ENCODE measurements around the gene TXLNG.

TXLNG gene

GRCh38 chrX:16856744-16857143, 70.5 kb downstream of the TXLNG start:
- H3K27ac ChIP-seq (ENCODE audit: extremely low read depth, low read depth, low read length) = no peak overlapping the region
- H3K36me3 ChIP-seq (ENCODE audit: control insufficient read depth in 2 of 2, insufficient read depth in 1 of 2, low read length in 2 of 2) = peaks cover 92 to 97% of the 10 kb centered on the region in 2 experiments
- TF ChIP-seq ZNF146 (tag by site-specific recombination; IDR thresholded peaks at IDR 0.05) (peak; percentile 96), ZNF10 (tag by site-specific recombination; IDR thresholded peaks at IDR 0.05) (no peak)
- H3K4me1 ChIP-seq (ENCODE audit: control insufficient read depth, insufficient read depth, low read length) = no peaks in the 10 kb centered on the region
- H3K4me3 ChIP-seq (ENCODE audit: low read depth, low read length) = no peak overlapping the region
- POLR2A ChIA-PET = interaction anchor here (0.6 to 1.6 kb wide), 5 partner anchors 9 to 50 kb away, joined by 3 to 8 read pairs (median 4); no protein-coding TSS in a partner anchor
- H3K9me3 ChIP-seq (ENCODE audit: control insufficient read depth, insufficient read depth, low read depth, low read length) = no peaks in the 10 kb centered on the region
- CTCF ChIA-PET = interaction anchor here (0.9 to 2.0 kb wide), 3 partner anchors 18 to 190 kb away, joined by 4 to 10 read pairs (median 4); no protein-coding TSS in a partner anchor

- H3K4me1 ChIP-seq (ENCODE audit: control insufficient read depth, insufficient read depth, low read length) = peaks cover 8% of the 10 kb centered on the region
- H3K9me3 ChIP-seq (ENCODE audit: control insufficient read depth, insufficient read depth, low read depth, low read length) = no peaks in the 10 kb centered on the region
- POLR2A ChIA-PET = interaction anchor here (0.6 to 0.7 kb wide), 2 partner anchors 23 to 49 kb away, joined by 3 read pairs; no protein-coding TSS in a partner anchor
- CTCF ChIA-PET = no interaction called here
- H3K4me3 ChIP-seq (ENCODE audit: low read depth, low read length) = no peak overlapping the region
- H3K27ac ChIP-seq (ENCODE audit: extremely low read depth, low read depth, low read length) = no peak overlapping the region
- H3K36me3 ChIP-seq (ENCODE audit: control insufficient read depth in 2 of 2, insufficient read depth in 1 of 2, low read length in 2 of 2) = peaks cover 84 to 98% of the 10 kb centered on the region in 2 experiments
- TF ChIP-seq ZSCAN5A (tag by site-specific recombination; IDR thresholded peaks at IDR 0.05) = no peak
- TF ChIP-seq ZNF140 (tag by site-specific recombination; IDR thresholded peaks at IDR 0.05) = no peak
- TF ChIP-seq ZNF555 (tag by site-specific recombination; conservative IDR thresholded peaks at IDR 0.05) = no peak
- TF ChIP-seq ZNF350 (tag by site-specific recombination; IDR thresholded peaks at IDR 0.05) = no peak
- TF ChIP-seq KLF8 (tag by site-specific recombination; IDR thresholded peaks at IDR 0.05) = no peak
- no peak for TF ChIP-seq ZNF26 (tag by site-specific recombination; IDR thresholded peaks at IDR 0.05)
- TF ChIP-seq SP3 (tag by site-specific recombination; IDR thresholded peaks at IDR 0.05) = no peak
- no peak for TF ChIP-seq KLF9 (tag by site-specific recombination; IDR thresholded peaks at IDR 0.05; ENCODE audit: low read depth)
- TF ChIP-seq HOXD13 (CRISPR knock-in tag; IDR thresholded peaks at IDR 0.05; ENCODE audit: borderline replicate concordance) = no peak
- no peak for TF ChIP-seq TRIM28 (IDR thresholded peaks at IDR 0.05; ENCODE audit: borderline replicate concordance, low read length)
- TF ChIP-seq ZNF561 (tag by site-specific recombination; IDR thresholded peaks at IDR 0.05; ENCODE audit: borderline replicate concordance) = no peak
Observed at GRCh38 chrX:16862829-16863228, 76.6 kb downstream of the TXLNG start.

GRCh38 chrX:16867947-16868346, 81.7 kb downstream of the TXLNG start:
- ChIA-PET POLR2A (interaction anchor here (0.6 to 1.3 kb wide), 7 partner anchors 9 to 124 kb away, joined by 3 to 5 read pairs (median 4); no protein-coding TSS in a partner anchor), CTCF (interaction anchor here (0.9 to 1.9 kb wide), 2 partner anchors 15 to 24 kb away, joined by 3 to 12 read pairs; no protein-coding TSS in a partner anchor)
- TF ChIP-seq PRDM4 (tag by site-specific recombination; IDR thresholded peaks at IDR 0.05) = no peak
- TF ChIP-seq ZNF544 (tag by site-specific recombination; IDR thresholded peaks at IDR 0.05) = no peak
- peak; percentile 57; the same call in 1 of the 2 replicates for TF ChIP-seq PRDM1 (tag by site-specific recombination; IDR thresholded peaks at IDR 0.05)
- no peak for TF ChIP-seq ZNF175 (tag by site-specific recombination; IDR thresholded peaks at IDR 0.05)
- no peak for TF ChIP-seq ZNF704 (tag by site-specific recombination; IDR thresholded peaks at IDR 0.05)
- no peak for TF ChIP-seq ZNF596 (tag by site-specific recombination; IDR thresholded peaks at IDR 0.05)
- no peak for TF ChIP-seq ZNF211 (tag by site-specific recombination; IDR thresholded peaks at IDR 0.05; ENCODE audit: low read depth)
- no peak for TF ChIP-seq ZNF514 (tag by site-specific recombination; IDR thresholded peaks at IDR 0.05)
- H3K4me1 ChIP-seq (ENCODE audit: control insufficient read depth, insufficient read depth, low read length) = peaks cover 8% of the 10 kb centered on the region
- H3K9me3 ChIP-seq (ENCODE audit: control insufficient read depth, insufficient read depth, low read depth, low read length) = no peaks in the 10 kb centered on the region
- H3K27ac ChIP-seq (ENCODE audit: extremely low read depth, low read depth, low read length) = no peak overlapping the region
- H3K4me3 ChIP-seq (ENCODE audit: low read depth, low read length) = peak overlapping the region; percentile 98
- peaks cover 52 to 58% of the 10 kb centered on the region in 2 experiments for H3K36me3 ChIP-seq (ENCODE audit: control insufficient read depth in 2 of 2, insufficient read depth in 1 of 2, low read length in 2 of 2)
